HL-60 (cell line): ENCODE results near the gene ITPK1.
A peak's percentile ranks its signal among the peaks of the same experiment; 100 is the strongest.

Experiments
- DNase-seq, 2 experiments: peaks; one replicate each; pipeline ENCODE4 v3.0.0-alpha.2; 2010 to 2020; ENCODE audit warnings: low read depth in 1 of 2, low spot score in 1 of 2
- H3K27ac ChIP-seq: fragments of 250-450 bp; sonication (Bioruptor Pico); replicated peaks from 2 replicates; pipeline ENCODE4 v1.5.1; 2020; ENCODE audit warnings: mild to moderate bottlenecking, moderate library complexity
- H3K27me3 ChIP-seq: fragments of 250-450 bp; sonication (Bioruptor Pico); 2 replicates; pipeline ENCODE4 v1.5.1; 2021; ENCODE audit warnings: mild to moderate bottlenecking, moderate library complexity; ENCODE audit not compliant: insufficient read depth, poor library complexity, severe bottlenecking
- H3K4me3 ChIP-seq: replicated peaks from 2 replicates; pipeline ENCODE4 v1.5.1; 2011; ENCODE audit warnings: mild to moderate bottlenecking, control low read depth, low read length; ENCODE audit not compliant: insufficient read depth
- CTCF ChIP-seq: IDR thresholded peaks from one replicate; pipeline ENCODE4 v1.5.1; 2011; ENCODE audit warnings: low read length, control low read depth, inconsistent platforms; ENCODE audit not compliant: insufficient read depth
- GABPA ChIP-seq: IDR thresholded peaks from 2 replicates; pipeline ENCODE4 v1.6.1; 2012; ENCODE audit warnings: low read depth
- POLR2AphosphoS5 ChIP-seq: IDR thresholded peaks from 2 replicates; pipeline ENCODE4 v1.6.1; 2012; ENCODE audit warnings: low read depth
- REST ChIP-seq: IDR thresholded peaks from 2 replicates; pipeline ENCODE4 v1.6.1; 2012; ENCODE audit warnings: low read depth; ENCODE audit not compliant: insufficient replicate concordance
- SPI1 ChIP-seq: IDR thresholded peaks from 2 replicates; pipeline ENCODE4 v1.6.1; 2012; ENCODE audit warnings: low read depth, mild to moderate bottlenecking, borderline replicate concordance

The ITPK1 gene

GRCh38 chr14:92939699-92940098, 176.0 kb downstream of the ITPK1 start:
- peak; percentile 26 to 43 for DNase-seq
- TF ChIP-seq GABPA (no peak), REST (peak; percentile 6)
- Histone ChIP-seq H3K27ac (no peak overlapping the region), H3K4me3 (no peak overlapping the region), H3K27me3 (no peaks in the 10 kb centered on the region)

DNA sequence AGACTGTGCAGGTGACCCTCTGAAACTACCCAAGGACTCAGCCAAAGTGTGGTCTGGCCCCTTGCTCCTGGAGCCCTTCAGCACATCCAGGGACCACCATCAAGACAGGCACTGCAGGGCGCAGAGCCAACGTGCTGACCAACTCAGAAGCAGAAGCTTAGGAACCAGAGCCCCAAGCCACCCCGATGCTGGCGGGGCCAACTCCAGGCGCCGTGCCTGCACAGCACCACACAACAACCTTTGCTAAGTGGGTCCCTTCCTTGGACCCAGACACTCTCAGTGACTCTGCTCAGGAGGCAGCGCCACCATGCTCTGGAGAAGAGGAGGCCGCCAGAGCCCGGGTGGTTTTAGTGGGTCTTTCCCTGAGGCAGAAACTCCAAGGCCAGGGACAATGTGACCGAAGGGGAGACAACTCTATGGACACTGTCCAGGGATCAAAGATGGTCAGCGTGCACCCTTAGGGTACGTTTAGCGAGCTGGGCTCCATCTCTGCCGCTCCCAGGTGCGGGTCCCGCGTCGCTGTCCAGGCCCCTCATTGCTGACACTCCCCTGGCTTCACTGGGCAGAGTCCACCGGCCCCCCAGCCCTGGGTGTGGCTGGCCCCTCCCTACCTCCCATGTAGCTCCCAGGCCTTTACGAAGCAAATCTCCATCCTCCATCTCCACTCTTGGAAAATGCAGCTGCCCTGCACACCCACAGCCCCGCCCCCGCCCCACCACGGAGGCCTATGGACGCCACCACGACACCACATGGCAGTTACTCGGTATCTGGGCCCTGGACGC, 176.6 kb downstream of the ITPK1 start:
- TF ChIP-seq POLR2AphosphoS5 (no peak), CTCF (no peak), GABPA (no peak), SPI1 (no peak), REST (no peak)
- Histone ChIP-seq H3K4me3 (no peak overlapping the region), H3K27ac (no peak overlapping the region), H3K27me3 (no peaks in the 10 kb centered on the region)
- no peak for DNase-seq

GRCh38 chr14:92938235-92938875, 177.4 kb downstream of the ITPK1 start:
- DNase-seq = no peak

More at GRCh38 chr14:92938235-92938875, 177.4 kb downstream of the ITPK1 start:
- no peaks in the 10 kb centered on the region for H3K27me3 ChIP-seq
- H3K4me3 ChIP-seq = no peak overlapping the region
- no peak overlapping the region for H3K27ac ChIP-seq
- no peak for TF ChIP-seq SPI1
- no peak for TF ChIP-seq CTCF
- no peak for TF ChIP-seq GABPA
- no peak for TF ChIP-seq POLR2AphosphoS5
- TF ChIP-seq REST = no peak
